HTERT RPE-1 (cell line): ENCODE data around the gene GNA15.

Experiments
- in situ Hi-C: fragments of 300-500 bp; cut with MboI; formaldehyde crosslinking; loops from 4 replicates; pipeline ENCODE4 v1.14.3; 2020; ENCODE audit warnings: low sequenced_read_pairs

Gene GNA15

DNA sequence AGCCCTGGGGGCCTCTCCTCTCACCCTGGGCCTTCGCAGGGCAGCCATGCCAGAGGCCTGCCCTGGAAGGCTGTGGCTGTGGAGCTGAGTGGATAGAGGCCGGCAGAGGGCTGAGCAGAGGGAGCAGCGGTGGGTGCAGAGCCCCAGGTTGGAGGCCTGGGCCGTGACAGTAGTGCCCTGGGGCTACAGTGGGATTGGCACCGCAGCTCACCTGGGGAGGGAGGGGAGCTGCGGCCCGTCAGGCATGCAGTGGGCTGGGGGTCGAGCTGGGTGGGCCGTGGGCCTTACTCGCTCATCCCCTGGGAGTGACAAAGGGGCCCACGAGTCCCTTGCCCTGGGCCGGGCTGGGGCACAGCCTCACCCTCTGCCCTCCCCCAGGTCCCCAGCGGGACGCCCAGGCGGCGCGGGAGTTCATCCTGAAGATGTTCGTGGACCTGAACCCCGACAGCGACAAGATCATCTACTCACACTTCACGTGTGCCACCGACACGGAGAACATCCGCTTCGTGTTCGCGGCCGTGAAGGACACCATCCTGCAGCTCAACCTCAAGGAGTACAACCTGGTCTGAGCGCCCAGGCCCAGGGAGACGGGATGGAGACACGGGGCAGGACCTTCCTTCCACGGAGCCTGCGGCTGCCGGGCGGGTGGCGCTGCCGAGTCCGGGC lies 15.1 kb upstream of the GNA15 start:
- in situ Hi-C loops: no loop called here

DNA sequence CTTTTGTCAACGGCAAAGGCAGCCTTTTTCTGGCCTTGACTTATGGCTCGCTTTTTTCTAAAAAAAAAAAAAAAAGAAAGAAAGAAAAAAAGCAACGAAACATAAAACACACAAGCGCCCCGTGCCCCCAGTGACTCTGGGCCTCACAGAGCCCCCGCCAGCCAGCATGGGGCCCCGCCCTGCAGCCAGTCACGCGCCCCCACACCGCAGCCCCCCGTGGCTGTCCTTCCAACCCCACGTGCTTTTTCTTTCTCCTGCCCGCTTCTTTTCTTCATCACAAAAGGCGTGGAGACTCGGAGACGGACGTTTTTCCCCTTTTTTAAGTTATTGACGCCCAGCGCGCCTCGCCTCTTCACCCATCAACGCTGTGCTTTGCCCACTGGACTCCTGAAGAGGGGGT lies 14.4 kb upstream of the GNA15 start:
- in situ Hi-C loops: no loop called here

DNA sequence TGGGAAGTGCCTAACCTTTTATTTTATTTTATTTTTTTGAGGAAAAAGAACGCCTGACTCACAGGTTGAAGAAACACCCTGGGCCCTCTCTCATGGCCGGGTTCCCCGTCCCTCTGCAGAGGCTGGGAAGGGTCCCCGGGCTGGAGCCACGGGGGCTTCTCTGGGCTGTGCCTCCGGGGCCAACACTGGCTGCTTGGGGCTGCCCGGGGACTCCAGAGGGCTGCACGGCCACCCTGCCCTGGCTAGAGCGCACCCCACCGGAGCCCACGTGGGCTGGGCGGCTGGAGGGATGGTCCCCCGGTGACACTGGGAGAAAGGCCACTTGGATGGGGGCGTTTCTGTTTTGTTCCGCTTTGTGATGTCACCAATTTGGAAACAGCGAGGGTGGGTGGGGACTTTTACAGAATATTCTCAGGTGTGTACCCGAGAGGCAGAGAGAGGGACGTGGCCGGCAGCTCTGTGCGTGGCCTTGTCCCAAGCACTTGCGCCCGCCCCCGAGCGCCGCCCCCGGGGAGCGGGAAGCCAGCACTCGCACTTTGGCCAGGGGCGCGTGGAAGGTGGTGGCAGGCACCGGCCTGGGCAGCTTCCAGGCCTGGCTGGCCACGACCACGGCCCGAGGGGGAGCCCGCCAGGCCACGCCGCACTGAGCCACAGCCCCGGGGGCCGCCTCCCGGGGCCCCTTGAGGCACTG lies 13.9 kb upstream of the GNA15 start:
- in situ Hi-C loops: no loop called here

DNA sequence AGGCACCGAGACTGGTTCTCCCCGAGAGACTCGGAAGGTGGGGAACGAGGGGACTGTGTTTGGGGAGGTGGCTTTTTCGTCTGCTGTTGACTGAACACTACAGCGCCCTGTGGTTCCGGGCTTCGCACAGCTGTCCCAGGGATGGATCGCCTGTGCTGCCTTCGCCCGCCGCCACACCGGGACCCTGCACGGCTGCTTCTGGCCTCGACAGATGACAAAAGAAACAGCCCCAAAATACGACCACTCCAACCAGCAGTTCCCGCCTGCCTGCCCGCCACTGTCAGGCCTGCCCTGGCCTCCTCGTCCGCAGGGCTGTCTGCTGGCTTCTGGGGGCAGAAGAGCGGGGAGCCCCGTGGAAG lies 13.3 kb upstream of the GNA15 start:
- in situ Hi-C loops: no loop called here

DNA sequence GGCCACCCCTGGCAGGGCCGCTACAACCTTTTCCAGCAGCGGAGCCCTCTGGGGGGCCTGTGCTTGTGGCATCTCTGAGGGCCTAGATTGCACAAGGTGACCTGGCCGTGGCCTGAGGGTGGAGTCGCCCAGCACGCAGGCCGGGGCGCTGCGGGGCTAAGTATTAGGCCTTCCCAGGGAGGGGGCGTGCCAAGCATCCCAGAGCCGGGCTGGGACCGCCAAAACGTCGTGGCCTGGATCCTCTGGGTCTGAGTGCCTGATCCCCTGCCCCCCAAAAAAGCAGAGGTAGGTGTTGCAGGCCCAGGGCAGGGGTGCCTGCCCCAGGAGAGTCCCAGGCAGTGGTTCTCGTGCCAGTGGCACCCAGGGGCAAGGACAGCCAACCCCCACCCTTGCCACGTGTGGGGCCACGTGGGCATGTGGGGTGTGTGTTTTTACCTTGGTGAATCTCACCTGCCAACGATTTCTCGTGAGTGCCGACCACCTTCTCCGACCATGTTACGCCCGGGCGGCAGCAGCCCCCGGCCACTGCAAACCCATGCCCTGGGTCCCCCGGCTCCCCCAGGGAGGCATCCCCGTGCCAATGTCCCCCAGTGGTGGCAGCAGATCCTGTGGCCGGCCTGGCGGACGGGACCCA lies 12.6 kb upstream of the GNA15 start:
- in situ Hi-C loops: no loop called here

DNA sequence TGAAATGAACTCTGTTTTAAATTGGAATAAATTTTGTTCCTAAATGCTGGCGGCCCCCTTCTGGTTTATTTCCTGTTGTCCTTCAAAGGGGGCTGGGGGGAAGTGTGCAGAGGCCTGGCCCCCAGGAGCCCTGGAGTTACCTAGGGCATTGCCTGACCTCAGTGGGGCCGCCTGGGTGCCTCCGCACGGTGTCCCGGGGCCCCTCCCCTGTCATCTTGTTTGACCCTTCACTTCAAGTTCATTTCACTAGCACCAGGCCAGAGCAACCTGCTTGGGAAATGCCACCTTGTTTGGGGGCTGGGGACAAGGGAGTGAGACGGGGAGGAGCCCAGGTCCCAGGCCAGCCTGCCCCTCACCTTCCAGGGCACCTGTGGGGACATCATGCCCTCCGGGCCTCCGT lies 11.9 kb upstream of the GNA15 start:
- in situ Hi-C loops: no loop called here

DNA sequence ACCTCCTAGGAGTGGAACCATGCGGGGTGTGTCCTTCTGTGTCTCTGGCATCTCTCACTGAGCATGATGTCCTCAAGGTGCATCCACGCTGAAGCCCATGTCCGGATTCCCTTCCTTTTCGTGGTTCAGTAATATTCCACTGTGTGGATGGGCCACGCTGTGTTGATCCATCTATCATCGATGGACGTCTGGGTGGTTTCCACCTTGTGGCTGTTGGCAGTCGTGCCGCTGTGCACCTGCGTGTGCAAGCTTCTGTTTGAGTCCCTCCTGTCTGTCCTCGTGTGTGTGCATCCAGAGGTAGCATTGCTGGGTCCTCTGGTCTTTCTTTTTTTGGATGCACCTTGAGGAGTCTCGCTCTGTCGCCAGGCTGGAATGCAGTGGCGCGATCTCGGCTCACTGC lies 11.2 kb upstream of the GNA15 start:
- in situ Hi-C loops: no loop called here

DNA sequence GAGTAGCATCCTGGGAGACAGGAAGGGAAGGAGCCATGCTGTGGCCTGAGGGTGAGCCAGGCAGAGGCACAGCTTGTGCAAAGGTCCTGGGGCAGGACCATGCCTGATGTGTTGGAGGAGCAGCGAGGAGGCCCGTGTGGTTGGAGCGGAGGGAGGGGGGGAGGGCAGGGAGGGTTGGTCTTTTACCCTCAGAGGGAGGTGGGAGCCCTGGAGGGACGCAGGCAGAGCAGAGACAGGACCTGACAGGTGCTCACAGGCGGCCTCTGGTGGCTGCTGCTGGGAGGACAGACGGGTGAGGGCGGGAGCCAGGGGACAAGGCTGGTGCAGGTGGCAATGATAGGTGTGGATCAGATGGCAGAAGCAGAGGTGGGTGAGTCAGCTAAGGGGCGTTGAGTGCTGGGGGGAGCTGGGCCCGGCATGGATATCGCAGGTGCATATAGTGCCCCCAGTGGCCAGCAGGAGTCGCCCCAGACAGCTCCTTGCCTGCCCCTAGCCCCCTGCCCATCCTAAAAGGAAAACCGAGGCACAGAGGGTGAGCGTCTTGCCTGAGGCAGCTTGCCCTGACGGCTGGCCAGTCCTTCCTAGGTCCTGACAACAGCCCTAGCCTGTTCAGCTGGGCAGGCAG lies 9.8 kb upstream of the GNA15 start:
- in situ Hi-C loops: no loop called here

DNA sequence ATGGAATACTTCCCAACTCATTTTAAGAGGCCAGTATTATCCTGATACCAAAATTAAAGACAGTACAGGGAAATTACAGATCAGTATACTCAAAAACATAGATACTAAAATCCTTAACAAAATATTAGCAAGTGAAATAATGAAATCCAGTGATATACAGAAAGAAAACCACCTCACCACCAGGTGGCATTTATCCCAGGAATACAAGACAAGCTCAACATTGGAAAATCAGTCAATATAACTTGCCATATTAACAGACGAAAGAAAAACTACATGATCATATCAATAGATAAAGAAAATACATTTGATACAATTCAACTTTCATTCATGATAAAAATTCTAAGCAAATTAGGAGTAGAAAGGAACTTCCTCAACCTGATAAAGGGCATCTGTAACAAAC lies 6.7 kb upstream of the GNA15 start:
- in situ Hi-C loops: no loop called here

DNA sequence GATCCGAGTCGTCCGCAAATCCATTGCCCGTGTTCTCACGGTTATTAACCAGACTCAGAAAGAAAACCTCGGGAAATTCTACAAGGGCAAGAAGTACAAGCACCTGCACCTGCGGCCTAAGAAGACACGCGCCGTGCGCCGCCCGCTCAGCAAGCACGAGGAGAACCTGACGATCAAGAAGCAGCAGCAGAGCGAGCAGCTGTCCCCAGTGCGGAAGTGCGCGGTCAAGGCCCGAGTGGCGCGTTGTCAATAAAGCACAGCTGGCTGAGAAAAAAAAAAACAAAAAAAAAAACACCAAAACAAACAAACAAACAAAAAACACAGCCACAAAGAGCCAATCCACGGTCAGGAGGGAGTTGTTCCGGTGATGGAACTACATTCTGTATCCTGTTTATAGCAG lies 4.7 kb upstream of the GNA15 start:
- in situ Hi-C loops: no loop called here

DNA sequence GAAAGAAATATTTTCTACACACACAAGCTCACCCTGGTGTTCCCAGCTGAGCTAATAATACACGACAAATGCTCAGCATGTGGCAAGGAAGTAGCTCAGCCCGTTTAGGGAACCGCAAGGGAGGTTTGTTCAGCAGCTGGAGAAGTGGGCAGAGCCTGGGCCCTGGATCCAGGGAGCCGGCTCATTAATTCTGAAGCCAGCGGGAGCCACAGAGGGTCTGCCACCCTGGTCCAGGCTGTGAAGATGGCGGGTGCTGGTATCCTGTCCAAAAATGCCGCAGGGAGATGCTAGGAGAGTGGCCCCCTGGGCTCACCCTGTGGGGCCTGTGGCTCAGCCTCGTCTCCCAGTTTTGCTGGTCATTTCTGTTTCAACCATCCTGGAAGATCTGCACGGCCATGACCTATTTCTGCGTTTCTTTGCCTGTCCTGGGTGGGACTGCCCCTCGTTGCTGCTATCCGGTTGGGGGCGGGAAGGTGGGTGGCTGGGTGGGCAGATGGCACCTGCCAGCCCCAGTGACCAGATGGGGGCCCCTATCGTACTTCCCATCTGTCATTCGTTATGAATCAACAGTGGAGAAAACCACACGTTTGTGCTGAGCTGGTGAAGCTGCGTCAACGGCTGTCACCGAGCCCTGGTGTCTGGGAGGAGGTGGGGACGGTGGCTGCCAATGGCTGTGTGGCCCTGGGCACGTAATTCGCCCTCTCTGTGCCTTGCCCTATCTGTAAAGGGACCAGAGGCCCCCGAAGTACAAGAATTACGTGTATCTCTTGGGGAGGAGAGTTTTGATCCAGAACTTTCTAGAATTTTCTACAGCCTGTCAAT lies 2.7 kb upstream of the GNA15 start:
- in situ Hi-C loops: no loop called here

DNA sequence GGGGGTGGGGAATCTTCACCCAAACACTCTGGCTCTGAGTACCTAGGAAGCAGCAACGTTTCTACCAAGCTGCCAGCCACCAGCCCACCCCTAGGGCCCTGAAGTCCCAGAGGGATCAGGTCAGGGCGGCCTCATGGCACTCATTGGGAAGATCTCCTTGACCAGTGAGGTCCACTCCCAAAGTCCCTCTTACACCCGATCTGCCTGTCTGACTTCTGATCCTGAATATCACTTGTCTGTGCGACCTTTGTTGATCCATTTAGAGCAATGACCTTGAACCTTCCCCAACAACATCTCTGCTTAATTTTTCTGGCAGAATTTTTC lies 2.1 kb upstream of the GNA15 start:
- in situ Hi-C loops: no loop called here

DNA sequence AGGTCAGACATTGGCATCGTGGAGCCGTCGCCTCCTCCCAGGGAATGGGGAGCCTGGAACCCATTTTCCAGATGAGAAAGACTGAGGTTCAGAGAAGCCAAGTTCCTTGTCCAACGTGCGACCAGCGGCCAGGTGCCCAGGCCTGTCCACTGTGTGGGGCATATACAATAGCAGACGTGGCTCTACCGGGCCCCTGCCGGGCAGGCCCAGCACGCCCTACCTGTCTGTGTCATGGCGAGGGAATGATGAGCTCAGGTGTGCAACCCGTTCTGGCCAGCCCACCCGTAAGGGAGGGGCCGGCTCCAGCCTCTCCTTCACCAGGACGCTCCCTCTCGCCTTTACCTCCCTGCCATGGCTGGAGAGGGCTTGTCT lies 837 bp downstream of the GNA15 start:
- in situ Hi-C loops: no loop called here

DNA sequence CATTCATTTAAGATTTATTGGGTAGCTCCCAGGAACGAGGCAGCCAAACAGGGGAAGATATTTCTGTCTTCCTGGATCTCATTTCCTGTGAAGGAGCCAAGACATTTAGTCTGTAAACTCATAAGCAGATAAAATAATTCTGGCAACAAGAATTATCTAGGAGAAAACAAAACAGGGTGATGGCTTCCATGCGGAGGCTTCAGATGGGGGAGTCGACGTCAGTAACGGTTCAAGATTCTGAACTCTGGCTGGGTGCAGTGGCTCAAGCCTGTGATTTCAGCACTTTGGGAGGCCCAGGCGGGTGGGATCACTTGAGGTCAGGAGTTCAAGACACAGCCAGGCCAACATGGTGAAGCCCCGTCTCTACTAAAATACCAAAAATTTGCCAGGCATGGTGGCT lies 1.3 kb downstream of the GNA15 start:
- in situ Hi-C loops: no loop called here

DNA sequence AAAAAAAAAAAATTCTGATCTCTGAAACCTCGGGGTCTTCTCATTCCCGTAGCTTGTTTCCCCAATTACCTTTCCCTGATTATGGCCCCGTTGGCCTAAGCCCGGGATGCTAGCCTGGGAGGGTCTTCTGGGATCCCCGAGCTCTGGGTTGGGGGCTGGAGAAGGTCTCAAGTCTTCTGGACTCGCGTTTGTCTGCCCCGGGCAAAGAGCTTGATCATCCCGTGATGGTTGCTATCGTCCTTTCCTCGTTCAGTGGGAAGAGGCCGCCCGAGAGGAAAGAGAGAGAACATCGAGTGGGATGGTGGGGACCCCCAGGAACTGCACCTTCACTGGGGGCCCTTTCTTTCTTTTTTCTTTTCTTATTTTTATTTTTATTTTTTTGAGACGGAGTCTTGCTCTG lies 2.4 kb downstream of the GNA15 start:
- in situ Hi-C loops: no loop called here

DNA sequence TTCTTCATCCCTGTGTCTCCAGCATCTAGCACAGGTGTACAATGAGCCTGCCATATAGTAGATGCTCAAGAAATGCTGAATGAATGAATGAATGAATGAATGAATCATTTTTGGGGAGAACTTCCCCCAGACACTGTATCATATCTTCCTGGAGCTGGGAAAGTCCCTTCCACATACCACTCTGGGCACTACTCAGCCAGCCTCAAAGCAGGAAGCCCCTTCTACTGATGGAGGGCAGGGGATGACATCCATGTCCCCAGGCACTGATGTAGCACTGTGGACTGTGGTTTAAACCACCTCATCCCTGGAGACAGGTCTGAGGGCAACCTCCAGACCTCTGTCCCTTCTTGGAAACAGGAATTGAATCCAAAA lies 4.8 kb downstream of the GNA15 start:
- in situ Hi-C loops: no loop called here

DNA sequence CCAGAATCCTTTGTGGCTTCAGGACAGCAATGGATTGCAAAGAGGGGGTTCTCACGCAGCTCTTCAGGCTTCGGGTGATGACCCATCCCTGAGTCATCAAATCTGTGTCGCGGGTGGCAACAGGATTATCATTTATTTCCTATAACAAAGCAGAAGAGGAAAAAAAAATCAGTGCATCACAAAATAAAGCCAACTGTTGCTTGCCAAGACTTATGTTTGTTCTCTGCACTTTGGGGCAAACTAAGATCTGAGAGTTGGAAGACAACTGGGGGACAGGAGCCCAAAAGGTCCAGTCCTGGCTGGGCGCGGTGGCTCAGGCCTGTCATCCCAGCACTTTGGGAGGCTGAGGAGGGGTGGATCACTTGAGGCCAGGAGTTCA lies 6.4 kb downstream of the GNA15 start:
- in situ Hi-C loops: no loop called here

DNA sequence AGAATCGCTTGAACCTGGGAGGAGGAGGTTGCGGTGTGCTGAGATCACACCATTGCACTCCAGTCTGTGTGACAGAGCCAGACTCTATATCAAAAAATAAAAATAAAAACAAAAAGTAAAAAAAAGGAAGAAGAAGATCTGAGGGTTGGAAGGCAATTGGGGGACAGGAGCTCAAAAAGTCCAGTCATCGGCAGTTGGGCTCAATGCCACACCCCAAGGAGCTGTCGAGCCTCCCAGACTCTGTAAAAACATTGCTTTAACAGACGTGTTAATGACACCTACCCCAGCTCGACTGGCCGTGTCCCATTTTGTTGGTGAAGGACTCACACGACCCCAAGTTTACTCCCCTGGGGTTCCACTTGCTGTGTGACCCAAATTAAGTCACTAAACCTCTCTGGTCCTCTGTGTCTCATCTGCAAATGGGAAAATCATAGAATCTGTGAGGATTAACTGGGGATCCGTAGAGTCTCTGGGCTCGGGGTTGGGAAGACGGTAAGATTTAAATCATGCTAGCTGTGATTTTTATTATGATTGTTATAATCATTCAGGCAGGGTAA lies 7.0 kb downstream of the GNA15 start:
- in situ Hi-C loops: no loop called here

DNA sequence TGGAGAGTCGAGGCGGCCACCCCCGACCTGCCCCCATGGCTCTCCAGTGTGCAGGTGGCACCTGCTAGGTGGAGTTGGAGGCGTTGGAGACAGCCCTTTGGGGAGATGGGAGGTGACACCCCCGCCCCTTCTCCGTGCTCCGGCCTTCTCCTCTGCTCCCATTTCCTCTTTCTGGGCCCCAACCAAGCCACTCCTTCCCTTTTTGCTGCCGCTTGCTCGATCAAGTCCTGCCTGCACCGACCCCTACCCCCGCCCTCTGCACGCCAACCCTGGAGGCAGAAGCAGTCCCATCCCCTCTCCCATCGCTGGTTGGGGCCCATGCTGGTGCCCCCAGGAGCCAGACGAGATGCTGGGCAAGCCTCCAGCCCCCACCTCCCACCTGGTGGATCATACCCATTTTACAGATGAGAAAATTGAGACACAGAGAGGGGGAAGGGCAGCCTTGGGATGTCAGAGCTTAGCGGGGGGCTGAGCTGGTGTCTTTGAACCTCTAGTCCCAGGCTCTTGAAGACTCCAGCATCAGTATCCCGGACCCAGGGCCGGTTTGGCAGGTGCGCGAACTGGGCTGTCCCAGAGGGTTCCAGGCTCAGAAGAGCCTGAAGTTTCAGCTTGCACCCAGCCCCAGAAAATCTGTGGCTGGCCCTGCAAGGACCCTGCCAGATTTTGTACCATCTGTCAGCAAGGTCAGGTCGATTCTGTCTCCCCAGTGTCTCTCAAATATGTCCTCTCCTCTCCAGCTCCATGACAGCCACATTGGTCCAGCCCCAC lies 10.3 kb downstream of the GNA15 start:
- in situ Hi-C loops: no loop called here

DNA sequence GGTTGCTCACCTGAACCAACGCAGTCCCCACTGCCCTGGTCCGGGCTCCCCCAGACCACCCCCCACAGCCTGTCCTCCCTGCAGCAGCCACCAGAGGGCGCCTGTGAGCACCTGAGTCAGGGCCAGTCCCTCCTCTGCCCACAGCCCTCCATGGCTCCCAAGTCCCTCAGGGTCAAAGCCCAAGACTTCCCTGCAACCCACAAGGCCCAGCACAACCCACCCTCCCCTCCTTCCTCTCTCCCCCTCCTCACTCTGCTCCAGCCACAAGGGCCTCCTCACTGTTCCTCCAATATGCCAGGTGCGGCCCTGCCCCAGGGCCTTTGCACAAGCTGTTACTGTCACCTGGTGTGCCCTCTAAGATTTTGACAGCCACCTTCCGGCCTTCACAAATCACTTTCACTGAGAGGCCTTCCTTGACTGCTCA lies 10.9 kb downstream of the GNA15 start:
- in situ Hi-C loops: no loop called here

DNA sequence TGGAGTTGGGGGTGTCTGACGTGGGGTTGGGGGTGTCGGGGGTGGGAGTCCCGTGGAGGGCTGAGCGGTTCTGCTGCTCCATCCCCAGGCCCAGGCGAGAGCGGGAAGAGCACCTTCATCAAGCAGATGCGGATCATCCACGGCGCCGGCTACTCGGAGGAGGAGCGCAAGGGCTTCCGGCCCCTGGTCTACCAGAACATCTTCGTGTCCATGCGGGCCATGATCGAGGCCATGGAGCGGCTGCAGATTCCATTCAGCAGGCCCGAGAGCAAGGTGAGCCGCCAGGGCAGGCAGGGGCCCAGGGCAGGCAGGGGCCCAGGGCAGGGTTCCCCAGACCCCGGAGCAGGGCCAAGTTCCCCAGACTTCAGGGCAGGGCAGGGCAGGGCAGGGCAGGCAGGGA lies 12.7 kb downstream of the GNA15 start:
- in situ Hi-C loops: no loop called here
